Keratinocyte (primary cell): ENCODE measurements around the gene ATP6V1C2. TPM values are rescaled to one million over a fixed set of nuclear protein-coding genes. Genes with fewer than 3 reads are reported as not detected.

ENCODE experiments used
- DNase-seq: peaks from one replicate; pipeline ENCODE4 v3.0.0-alpha.2; 2011; ENCODE audit warnings: low read depth, missing footprints, low spot score
- FAIRE-seq: peaks from 2 replicates; lab custom pipeline; 2011; peaks lifted over from hg19 to GRCh38; lab: Jason Lieb, UNC
- H2AFZ ChIP-seq: 2 replicates; pipeline ENCODE4 v1.6.0; 2012; ENCODE audit warnings: low read length, control low read depth, inconsistent platforms; ENCODE audit not compliant: control insufficient read depth
- H3K27ac ChIP-seq: 2 replicates; pipeline ENCODE4 v1.5.1; 2011; ENCODE audit warnings: low read length; ENCODE audit not compliant: control insufficient read depth, insufficient read depth
- H3K27me3 ChIP-seq: 3 replicates; pipeline ENCODE4 v1.6.0; 2011; ENCODE audit warnings: low read length; ENCODE audit not compliant: control insufficient read depth, insufficient read depth; ENCODE audit errors: extremely low read depth
- H3K36me3 ChIP-seq, 2 experiments: 2 replicates in 1 of 2; 3 replicates in 1 of 2; pipeline ENCODE4 v1.5.1; 2011; ENCODE audit warnings: low read length in 2 of 2, mild to moderate bottlenecking in 1 of 2; ENCODE audit not compliant: control insufficient read depth in 2 of 2, insufficient read depth in 2 of 2; ENCODE audit errors: extremely low read depth in 1 of 2
- H3K4me1 ChIP-seq: 3 replicates; pipeline ENCODE4 v1.5.1; 2011; ENCODE audit warnings: low read length; ENCODE audit not compliant: control insufficient read depth, insufficient read depth; ENCODE audit errors: extremely low read depth
- H3K4me2 ChIP-seq: 3 replicates; pipeline ENCODE4 v1.6.0; 2011; ENCODE audit warnings: low read depth, low read length; ENCODE audit not compliant: control insufficient read depth, insufficient read depth; ENCODE audit errors: extremely low read depth
- H3K4me3 ChIP-seq, 3 experiments: fragments of 200-600 bp in 1 of 3; sonication (generic) in 1 of 3; 2 replicates in 2 of 3; 3 replicates in 1 of 3; pipeline ENCODE4 v1.5.1; 2011 to 2016; ENCODE audit warnings: low read length in 3 of 3, mild to moderate bottlenecking in 3 of 3, control low read depth in 2 of 3, inconsistent platforms in 1 of 3, low read depth in 1 of 3, mixed read lengths in 1 of 3, mixed run types in 1 of 3, moderate library complexity in 1 of 3; ENCODE audit not compliant: control insufficient read depth in 2 of 3, insufficient read depth in 2 of 3; ENCODE audit errors: extremely low read depth in 1 of 3
- H3K79me2 ChIP-seq: 2 replicates; pipeline ENCODE4 v1.6.0; 2012; ENCODE audit warnings: low read length; ENCODE audit not compliant: control insufficient read depth, insufficient read depth
- H3K9ac ChIP-seq: 3 replicates; pipeline ENCODE4 v1.6.0; 2011; ENCODE audit warnings: low read length; ENCODE audit not compliant: control insufficient read depth, insufficient read depth; ENCODE audit errors: extremely low read depth
- H3K9me1 ChIP-seq: 3 replicates; pipeline ENCODE4 v1.6.0; 2011; ENCODE audit warnings: low read length; ENCODE audit not compliant: control insufficient read depth, insufficient read depth; ENCODE audit errors: extremely low read depth
- H3K9me3 ChIP-seq: 2 replicates; pipeline ENCODE4 v1.5.1; 2012; ENCODE audit warnings: low read depth, low read length; ENCODE audit not compliant: control insufficient read depth
- H4K20me1 ChIP-seq: 3 replicates; pipeline ENCODE4 v1.6.0; 2011; ENCODE audit warnings: low read length; ENCODE audit not compliant: control insufficient read depth, insufficient read depth; ENCODE audit errors: extremely low read depth
- CTCF ChIP-seq, 3 experiments: IDR thresholded peaks in 1 of 3; conservative IDR thresholded peaks in 1 of 3; optimal IDR thresholded peaks in 1 of 3; 2 replicates in 2 of 3; 3 replicates in 1 of 3; pipeline versions ENCODE3 to v1.5.1; 2011; ENCODE audit warnings: low read length in 3 of 3, mild to moderate bottlenecking in 3 of 3, moderate library complexity in 2 of 3, control low read depth in 1 of 3, inconsistent platforms in 1 of 3; ENCODE audit not compliant: insufficient read depth in 2 of 3; ENCODE audit errors: extremely low read depth in 1 of 3
- EZH2 ChIP-seq: IDR thresholded peaks from one replicate; pipeline ENCODE4 v1.6.1; 2012; ENCODE audit warnings: inconsistent platforms, mild to moderate bottlenecking, low read length, moderate library complexity
- dilution Hi-C: fragments of 300-500 bp; cut with MboI; formaldehyde crosslinking; loops from one replicate; pipeline ENCODE4 v1.7.0; 2020; ENCODE audit warnings: low sequenced_read_pairs; ENCODE audit not compliant: extremely low pct_ligation_motif_present
- polyA plus RNA-seq, 5 experiments: library from polyadenylated mRNA; depleted of rRNA in 3 of 5; stranded (reverse) in 3 of 5; stranded (forward) in 1 of 5; unstranded in 1 of 5; fragments of >200 nt; gene quantifications; 1 replicate in 1 of 5; 2 replicates in 3 of 5; 3 replicates in 1 of 5; pipeline versions ENCODE4 v1.2.1 to v1.2.3, GENCODE V29; 2011 to 2012; ENCODE audit warnings: missing spikeins in 2 of 5, low read depth in 1 of 5, low replicate concordance in 1 of 5

Gene ATP6V1C2
- polyA plus RNA-seq, 1 donor (not counting 4 experiments of a cell fraction or from before 2014, with no cell fraction given), result 0.55 TPM

GRCh38 chr2:10733566-10733925 is 12.1 kb downstream of the ATP6V1C2 start:
- Histone ChIP-seq H3K9ac (no peak overlapping the region), H3K27me3 (peaks cover 2% of the 10 kb centered on the region), H4K20me1 (no peaks in the 10 kb centered on the region), H3K4me3 (no peak overlapping the region), H3K4me1 (no peaks in the 10 kb centered on the region), H2AFZ (no peak overlapping the region), H3K4me2 (no peak overlapping the region), H3K27ac (no peak overlapping the region), H3K9me1 (no peaks in the 10 kb centered on the region), H3K9me3 (no peaks in the 10 kb centered on the region), H3K79me2 (no peaks in the 10 kb centered on the region), H3K36me3 (no peaks in the 10 kb centered on the region)
- dilution Hi-C loops, result no loop called here
- DNase-seq (no peak), FAIRE-seq (no peak)
- TF ChIP-seq CTCF (optimal IDR thresholded peaks at IDR 0.05 in 1 of 3, IDR thresholded peaks at IDR 0.05 in 1 of 3, conservative IDR thresholded peaks at IDR 0.05 in 1 of 3; ENCODE audit: extremely low read depth in 1 of 3, insufficient read depth in 2 of 3, low read length in 3 of 3) (no peak), EZH2 (no peak)

GRCh38 chr2:10733980-10734379 is 12.6 kb downstream of the ATP6V1C2 start:
- H3K36me3 ChIP-seq, result no peaks in the 10 kb centered on the region
- H4K20me1 ChIP-seq, result no peaks in the 10 kb centered on the region
- H3K79me2 ChIP-seq, result no peaks in the 10 kb centered on the region
- DNase-seq (no peak), FAIRE-seq (no peak)
- no peaks in the 10 kb centered on the region for H3K9me3 ChIP-seq
- no peak overlapping the region for H3K9ac ChIP-seq
- H2AFZ ChIP-seq, result no peak overlapping the region
- dilution Hi-C loops, result no loop called here
- H3K4me2 ChIP-seq, result no peak overlapping the region
- H3K4me1 ChIP-seq, result no peaks in the 10 kb centered on the region
- H3K27me3 ChIP-seq, result peaks cover 2% of the 10 kb centered on the region
- no peak overlapping the region for H3K27ac ChIP-seq
- no peak overlapping the region for H3K4me3 ChIP-seq
- TF ChIP-seq EZH2 (no peak), CTCF (optimal IDR thresholded peaks at IDR 0.05 in 1 of 3, IDR thresholded peaks at IDR 0.05 in 1 of 3, conservative IDR thresholded peaks at IDR 0.05 in 1 of 3; ENCODE audit: extremely low read depth in 1 of 3, insufficient read depth in 2 of 3, low read length in 3 of 3) (no peak)
- no peaks in the 10 kb centered on the region for H3K9me1 ChIP-seq
